Measurements from ENCODE around the gene LSM14B. TPM values are rescaled to one million over a fixed set of nuclear protein-coding genes. Genes with fewer than 3 reads are reported as not detected.

LSM14B gene
- total RNA-seq, 1 donor from 2014 or later, result 36.8 TPM

DNA sequence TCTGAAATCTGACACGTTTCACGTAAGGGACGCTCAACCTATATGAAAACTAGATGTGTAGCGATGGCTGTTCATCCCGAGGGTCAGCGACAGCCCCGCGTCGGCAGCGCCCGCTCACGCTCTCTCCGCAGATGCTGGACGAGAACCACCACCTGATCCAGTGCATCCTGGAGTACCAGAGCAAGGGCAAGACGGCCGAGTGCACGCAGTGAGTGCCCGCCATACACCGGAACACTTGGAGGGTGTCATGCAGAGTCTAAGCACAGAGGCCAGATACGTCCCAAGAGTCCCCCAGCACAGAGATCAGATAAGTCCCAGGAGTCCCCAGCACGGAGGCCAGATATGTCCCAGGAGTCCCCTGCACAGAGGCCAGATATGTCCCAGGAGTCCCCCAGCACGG is 36.3 kb downstream of the LSM14B start:
- H3K27ac ChIP-seq, result no peak overlapping the region
- TF ChIP-seq, protein P1, sequence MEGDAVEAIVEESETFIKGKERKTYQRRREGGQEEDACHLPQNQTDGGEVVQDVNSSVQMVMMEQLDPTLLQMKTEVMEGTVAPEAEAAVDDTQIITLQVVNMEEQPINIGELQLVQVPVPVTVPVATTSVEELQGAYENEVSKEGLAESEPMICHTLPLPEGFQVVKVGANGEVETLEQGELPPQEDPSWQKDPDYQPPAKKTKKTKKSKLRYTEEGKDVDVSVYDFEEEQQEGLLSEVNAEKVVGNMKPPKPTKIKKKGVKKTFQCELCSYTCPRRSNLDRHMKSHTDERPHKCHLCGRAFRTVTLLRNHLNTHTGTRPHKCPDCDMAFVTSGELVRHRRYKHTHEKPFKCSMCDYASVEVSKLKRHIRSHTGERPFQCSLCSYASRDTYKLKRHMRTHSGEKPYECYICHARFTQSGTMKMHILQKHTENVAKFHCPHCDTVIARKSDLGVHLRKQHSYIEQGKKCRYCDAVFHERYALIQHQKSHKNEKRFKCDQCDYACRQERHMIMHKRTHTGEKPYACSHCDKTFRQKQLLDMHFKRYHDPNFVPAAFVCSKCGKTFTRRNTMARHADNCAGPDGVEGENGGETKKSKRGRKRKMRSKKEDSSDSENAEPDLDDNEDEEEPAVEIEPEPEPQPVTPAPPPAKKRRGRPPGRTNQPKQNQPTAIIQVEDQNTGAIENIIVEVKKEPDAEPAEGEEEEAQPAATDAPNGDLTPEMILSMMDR (IDR thresholded peaks at IDR 0.05), result no peak
- H3K36me3 ChIP-seq, result peaks cover 42% of the 10 kb centered on the region
- no peaks in the 10 kb centered on the region for H3K27me3 ChIP-seq (ENCODE audit: low read depth)
- intact Hi-C loops (cut with DNase I), result no loop called here
- peaks cover 10% of the 10 kb centered on the region for H3K4me1 ChIP-seq
- ATAC-seq, result no peak
- no peak overlapping the region for H3K4me3 ChIP-seq
- H3K9me3 ChIP-seq, result no peaks in the 10 kb centered on the region
- no peak for DNase-seq

DNA sequence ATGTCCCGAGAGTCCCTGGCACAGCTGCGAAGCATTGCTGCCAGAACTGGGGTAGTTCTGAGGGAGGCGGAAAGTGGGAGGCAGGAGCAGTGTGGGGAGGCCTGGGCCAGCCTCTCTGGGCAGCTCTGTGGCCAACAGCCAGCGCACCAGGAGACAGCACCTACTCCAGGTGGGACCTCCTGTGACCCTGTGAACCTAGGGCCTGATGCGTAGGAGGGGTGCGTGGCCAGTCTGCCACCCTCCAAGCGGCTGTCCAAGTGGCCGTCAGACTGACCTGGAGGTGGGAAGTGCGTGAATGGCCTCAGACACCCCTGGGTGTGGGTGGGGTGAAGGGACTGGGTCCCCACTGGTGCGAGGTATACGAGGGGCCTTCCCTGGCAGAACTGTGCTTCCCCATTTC is 36.8 kb downstream of the LSM14B start:
- intact Hi-C loops (cut with DNase I), result no loop called here
- H3K4me3 ChIP-seq, result no peak overlapping the region
- peaks cover 47% of the 10 kb centered on the region for H3K36me3 ChIP-seq
- DNase-seq (no peak), ATAC-seq (no peak)
- no peaks in the 10 kb centered on the region for H3K27me3 ChIP-seq (ENCODE audit: low read depth)
- no peak overlapping the region for H3K27ac ChIP-seq
- TF ChIP-seq, protein P1 (IDR thresholded peaks at IDR 0.05), result no peak
- H3K4me1 ChIP-seq, result peaks cover 10% of the 10 kb centered on the region
- no peaks in the 10 kb centered on the region for H3K9me3 ChIP-seq

DNA sequence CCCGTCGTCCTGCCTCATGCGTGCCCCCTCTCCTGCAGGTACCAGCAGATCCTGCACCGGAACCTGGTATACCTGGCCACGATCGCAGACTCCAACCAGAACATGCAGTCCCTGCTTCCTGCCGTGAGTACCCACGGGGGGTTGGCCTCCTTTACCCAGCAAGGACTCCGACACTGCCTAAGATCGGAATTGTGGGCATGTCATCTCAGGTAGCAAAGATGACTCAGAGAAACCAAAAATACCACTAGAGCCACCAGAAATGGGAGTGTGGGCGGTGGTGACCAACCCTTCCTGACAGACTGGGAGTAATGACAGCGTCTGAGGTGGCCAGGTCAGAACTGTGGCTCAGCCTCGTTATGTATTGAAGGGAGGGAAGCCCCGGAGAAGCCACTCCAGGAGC is 37.6 kb downstream of the LSM14B start:
- intact Hi-C loops (cut with DNase I), result no loop called here
- Histone ChIP-seq H3K4me3 (no peak overlapping the region), H3K27ac (no peak overlapping the region), H3K36me3 (peaks cover 55% of the 10 kb centered on the region), H3K4me1 (peaks cover 10% of the 10 kb centered on the region), H3K9me3 (no peaks in the 10 kb centered on the region), H3K27me3 (ENCODE audit: low read depth) (no peaks in the 10 kb centered on the region)
- ATAC-seq, result no peak
- TF ChIP-seq, protein P1 (IDR thresholded peaks at IDR 0.05), result no peak
- DNase-seq, result no peak

DNA sequence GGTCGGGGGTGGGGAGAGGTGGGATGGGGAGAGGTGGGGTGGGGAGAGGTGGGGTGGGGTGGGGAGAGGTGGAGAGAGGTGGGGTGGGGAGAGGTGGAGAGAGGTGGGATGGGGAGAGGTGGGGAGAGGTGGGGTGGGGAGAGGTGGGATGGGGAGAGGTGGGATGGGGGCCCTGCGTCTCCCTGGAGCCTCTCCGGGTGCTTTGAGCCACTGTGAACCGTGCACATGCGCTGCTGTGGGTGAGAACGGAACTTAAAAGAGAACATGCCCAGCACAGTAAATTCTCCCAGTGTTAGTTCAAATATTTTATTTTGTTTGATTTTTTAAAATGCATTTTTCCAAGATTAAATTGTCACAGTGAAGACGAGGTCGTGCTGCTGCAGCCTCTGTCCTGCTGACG is 38.0 kb downstream of the LSM14B start:
- H3K9me3 ChIP-seq, result no peaks in the 10 kb centered on the region
- ATAC-seq (no peak), DNase-seq (no peak)
- H3K36me3 ChIP-seq, result peaks cover 59% of the 10 kb centered on the region
- TF ChIP-seq, protein P1 (IDR thresholded peaks at IDR 0.05), result no peak
- intact Hi-C loops (cut with DNase I), result no loop called here
- H3K4me3 ChIP-seq, result no peak overlapping the region
- no peaks in the 10 kb centered on the region for H3K27me3 ChIP-seq (ENCODE audit: low read depth)
- H3K27ac ChIP-seq, result no peak overlapping the region
- H3K4me1 ChIP-seq, result peaks cover 10% of the 10 kb centered on the region

DNA sequence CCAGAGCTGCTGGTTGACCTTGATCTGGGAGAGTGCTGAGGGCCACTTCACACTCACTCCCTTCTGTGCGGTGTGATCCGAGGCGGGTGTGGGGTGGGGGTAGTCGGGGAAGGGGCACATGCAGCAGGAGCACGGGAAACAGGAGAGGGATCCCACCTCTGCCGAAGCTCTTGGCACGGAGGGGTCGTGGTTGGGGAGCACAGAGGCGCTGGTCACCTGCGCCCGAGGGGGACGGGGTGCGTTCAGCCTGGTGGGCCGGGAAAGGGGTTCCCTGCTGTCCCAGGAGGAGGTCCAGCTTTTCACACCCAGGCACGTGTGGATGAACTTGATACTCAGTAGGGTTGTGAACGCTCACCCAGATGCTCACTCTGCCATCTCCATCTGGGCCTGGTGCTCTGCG is 38.6 kb downstream of the LSM14B start:
- TF ChIP-seq, protein P1 (IDR thresholded peaks at IDR 0.05), result no peak
- Histone ChIP-seq H3K4me3 (no peak overlapping the region), H3K27ac (no peak overlapping the region), H3K4me1 (peaks cover 10% of the 10 kb centered on the region), H3K27me3 (ENCODE audit: low read depth) (no peaks in the 10 kb centered on the region), H3K9me3 (no peaks in the 10 kb centered on the region), H3K36me3 (peaks cover 65% of the 10 kb centered on the region)
- no peak for DNase-seq
- no peak for ATAC-seq
- intact Hi-C loops (cut with DNase I), result no loop called here

DNA sequence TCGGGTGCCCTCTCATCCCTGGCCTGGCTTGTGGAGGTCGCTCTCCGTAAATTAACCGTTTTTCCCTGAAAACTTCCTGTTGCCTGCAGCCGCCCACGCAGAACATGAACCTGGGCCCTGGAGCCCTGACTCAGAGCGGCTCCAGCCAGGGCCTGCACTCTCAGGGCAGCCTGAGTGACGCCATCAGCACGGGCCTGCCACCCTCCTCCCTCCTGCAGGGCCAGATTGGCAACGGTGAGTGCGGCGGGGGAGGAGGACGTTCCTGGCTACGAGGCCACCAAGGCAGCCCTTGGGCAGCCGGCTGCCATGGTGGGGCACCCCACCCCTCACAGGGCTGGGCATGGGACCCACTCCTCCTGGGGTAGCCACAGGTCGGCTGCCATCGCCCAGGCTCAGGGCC is 39.1 kb downstream of the LSM14B start:
- TF ChIP-seq, protein P1 (IDR thresholded peaks at IDR 0.05), result no peak
- Histone ChIP-seq H3K27ac (no peak overlapping the region), H3K27me3 (ENCODE audit: low read depth) (no peaks in the 10 kb centered on the region), H3K4me1 (peaks cover 9% of the 10 kb centered on the region), H3K36me3 (peaks cover 70% of the 10 kb centered on the region), H3K4me3 (no peak overlapping the region), H3K9me3 (no peaks in the 10 kb centered on the region)
- DNase-seq (no peak), ATAC-seq (no peak)
- intact Hi-C loops (cut with DNase I), result no loop called here

All from lower lobe of right lung (tissue), 2 donors.